Peyer's patch (tissue), 4 donors: ENCODE results near the gene VAV3.

ENCODE experiments used
- CTCF ChIP-seq, 6 experiments: fragments of 450-650 bp in 4 of 6; fragments of 200-600 bp in 2 of 6; sonication (generic) in 1 of 6; IDR thresholded peaks; one replicate each; pipeline ENCODE4 v1.5.1; 2017 to 2019; ENCODE audit warnings: antibody characterized with exemption in 6 of 6, mild to moderate bottlenecking in 3 of 6, moderate library complexity in 1 of 6
- POLR2A ChIP-seq, 2 donors: fragments of 450-650 bp; IDR thresholded peaks; one replicate each; pipeline ENCODE4 v1.5.1; 2017; ENCODE audit warnings: antibody characterized with exemption in 2 of 2, mild to moderate bottlenecking in 2 of 2, moderate library complexity in 2 of 2

GRCh38 chr1:107794571-107794970 lies 170.4 kb downstream of the VAV3 start:
- TF ChIP-seq CTCF (IDR thresholded peaks at IDR 0.05) (no peak), POLR2A (IDR thresholded peaks at IDR 0.05) (no peak)
